NCI-H187 (cell line): ENCODE measurements around the gene IFI44L.

Source experiments
- DNase-seq, 2 experiments: peaks; one replicate each; lab custom pipeline; 2025; lab: John Stamatoyannopoulos, UW

Gene IFI44L

GRCh38 chr1:78688697-78689096 is 68.4 kb downstream of the IFI44L start:
- DNase-seq = no peak

- no peak for DNase-seq
Observed at GRCh38 chr1:78690516-78690915, 70.3 kb downstream of the IFI44L start.

GRCh38 chr1:78691995-78692747 is 71.9 kb downstream of the IFI44L start:
- DNase-seq = no peak
